Fibroblast of mammary gland (primary cell): ENCODE measurements around the gene USB1.

Source experiments
- DNase-seq: peaks from one replicate; pipeline ENCODE4 v3.0.0-alpha.2; 2010; ENCODE audit warnings: low read depth
- H3K4me3 ChIP-seq: 2 replicates; pipeline ENCODE4 v1.5.1; 2011; ENCODE audit warnings: low read depth, mild to moderate bottlenecking, low read length, moderate library complexity; ENCODE audit not compliant: control insufficient read depth
- CTCF ChIP-seq: conservative IDR thresholded peaks from 2 replicates; pipeline ENCODE4 v1.5.1; 2011; ENCODE audit warnings: low read depth, low read length, inconsistent platforms; ENCODE audit not compliant: control insufficient read depth, insufficient read depth

The USB1 gene

GRCh38 chr16:57997528-57998265 lies 3.5 kb upstream of the USB1 start:
- DNase-seq: no peak
- no peak for TF ChIP-seq CTCF
- H3K4me3 ChIP-seq: no peak overlapping the region

GRCh38 chr16:57998486-57998885 lies 2.7 kb upstream of the USB1 start:
- peak; percentile 53 for DNase-seq
- TF ChIP-seq CTCF: no peak
- no peak overlapping the region for H3K4me3 ChIP-seq

- no peak overlapping the region for H3K4me3 ChIP-seq
- no peak for TF ChIP-seq CTCF
- DNase-seq: no peak
These were observed 2.2 kb upstream of the USB1 start for GRCh38 chr16:57998992-57999365.

- no peak for TF ChIP-seq CTCF
These were observed 1.7 kb upstream of the USB1 start for GRCh38 chr16:57999366-57999970.

GRCh38 chr16:57999971-58000705 lies 1.1 kb upstream of the USB1 start, which contains the start of gene ZNF319:
ZNF319 (minus strand) TSS chr16:58000672; CDS start chr16:57998265, 2,407 bp downstream.
- H3K4me3 ChIP-seq: peak within 1 kb of the TSS; percentile 79
- TF ChIP-seq CTCF: no peak
- DNase-seq: no peak

More at GRCh38 chr16:57999366-57999970, 1.7 kb upstream of the USB1 start:
- DNase-seq: peak; percentile 51
- peak overlapping the region; percentile 54 for H3K4me3 ChIP-seq

GRCh38 chr16:58001781-58002415 lies 691 bp downstream of the USB1 start:
- no peak for TF ChIP-seq CTCF
- peak; percentile 28 for DNase-seq
- H3K4me3 ChIP-seq: peak overlapping the region; percentile 79
